Ishikawa (cell line): ENCODE data around the gene INTS13.

Source experiments
- CEBPB ChIP-seq: IDR thresholded peaks from 2 replicates; pipeline ENCODE4 v1.6.1; 2012
- CREB1 ChIP-seq: IDR thresholded peaks from 2 replicates; pipeline ENCODE4 v1.6.1; 2012; ENCODE audit warnings: low read depth
- EGR1 ChIP-seq: IDR thresholded peaks from 2 replicates; pipeline ENCODE4 v1.6.1; 2012
- EP300 ChIP-seq: IDR thresholded peaks from 2 replicates; pipeline ENCODE4 v1.6.1; 2012; ENCODE audit warnings: borderline replicate concordance
- FOXM1 ChIP-seq: IDR thresholded peaks from 2 replicates; pipeline ENCODE4 v1.6.1; 2012; ENCODE audit warnings: low read depth, borderline replicate concordance
- NFIC ChIP-seq: IDR thresholded peaks from 2 replicates; pipeline ENCODE4 v1.6.1; 2012
- RAD21 ChIP-seq: IDR thresholded peaks from 2 replicates; pipeline ENCODE4 v1.6.1; 2012; ENCODE audit warnings: low read depth
- TAF1 ChIP-seq: IDR thresholded peaks from 2 replicates; pipeline ENCODE4 v1.6.1; 2012; ENCODE audit warnings: low read depth, mild to moderate bottlenecking
- TF ChIP-seq, protein P1 (sequence below): IDR thresholded peaks from 2 replicates; pipeline ENCODE4 v1.6.1; 2012
- TF ChIP-seq, protein P2 (sequence below): IDR thresholded peaks from 2 replicates; pipeline ENCODE4 v1.6.1; 2012

DNA sequence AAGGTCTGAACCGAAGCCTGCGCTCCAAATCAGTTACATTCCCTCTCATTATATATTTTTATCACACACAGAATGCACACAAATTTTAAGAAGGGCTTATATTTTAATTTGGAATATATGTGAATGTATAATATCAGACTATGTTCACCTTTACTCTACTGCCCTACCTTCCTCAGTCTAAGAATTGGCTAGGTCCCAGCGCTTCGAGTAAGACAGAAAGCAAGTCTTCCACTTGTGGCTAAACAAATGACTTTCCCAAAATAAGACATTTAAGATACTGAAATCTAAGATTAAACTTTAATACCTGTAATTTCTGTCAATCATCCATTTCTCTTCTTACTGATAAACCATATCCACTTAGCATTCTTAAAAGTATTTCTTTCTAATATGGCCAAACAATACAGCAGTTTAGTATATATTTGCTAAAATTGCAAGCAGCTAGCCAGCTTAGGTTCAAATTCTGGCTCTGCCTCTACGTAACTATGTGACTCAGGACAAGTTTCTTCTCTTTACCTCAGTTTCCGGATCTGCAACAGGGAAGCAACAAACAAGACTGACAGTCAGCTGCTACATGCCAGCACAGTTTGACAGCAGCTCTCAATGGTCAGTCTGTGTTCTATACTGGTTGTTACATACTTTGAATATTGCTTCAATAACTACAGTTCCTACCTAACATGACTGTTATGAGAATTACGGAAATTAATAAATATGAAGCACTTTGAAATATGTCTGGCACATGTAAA lies 2.0 kb downstream of the INTS13 start:
- TF ChIP-seq, protein P1, sequence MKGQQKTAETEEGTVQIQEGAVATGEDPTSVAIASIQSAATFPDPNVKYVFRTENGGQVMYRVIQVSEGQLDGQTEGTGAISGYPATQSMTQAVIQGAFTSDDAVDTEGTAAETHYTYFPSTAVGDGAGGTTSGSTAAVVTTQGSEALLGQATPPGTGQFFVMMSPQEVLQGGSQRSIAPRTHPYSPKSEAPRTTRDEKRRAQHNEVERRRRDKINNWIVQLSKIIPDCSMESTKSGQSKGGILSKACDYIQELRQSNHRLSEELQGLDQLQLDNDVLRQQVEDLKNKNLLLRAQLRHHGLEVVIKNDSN: no peak
- TF ChIP-seq EGR1 (no peak), EP300 (no peak), RAD21 (no peak), NFIC (no peak), TAF1 (no peak), FOXM1 (no peak), CREB1 (no peak), CEBPB (no peak)
- TF ChIP-seq, protein P2, sequence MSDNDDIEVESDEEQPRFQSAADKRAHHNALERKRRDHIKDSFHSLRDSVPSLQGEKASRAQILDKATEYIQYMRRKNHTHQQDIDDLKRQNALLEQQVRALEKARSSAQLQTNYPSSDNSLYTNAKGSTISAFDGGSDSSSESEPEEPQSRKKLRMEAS: no peak
